ENCODE results near the gene STX10. TPM values are rescaled to one million over a fixed set of nuclear protein-coding genes. Genes with fewer than 3 reads are reported as not detected.
A peak's percentile ranks its signal among the peaks of the same experiment; 100 is the strongest.
"Not testable (repeated sequence)": the region's sequence is repeated elsewhere in the genome, so short reads cannot be mapped to it uniquely, and the experiment has no call there.

The STX10 gene, protein sequence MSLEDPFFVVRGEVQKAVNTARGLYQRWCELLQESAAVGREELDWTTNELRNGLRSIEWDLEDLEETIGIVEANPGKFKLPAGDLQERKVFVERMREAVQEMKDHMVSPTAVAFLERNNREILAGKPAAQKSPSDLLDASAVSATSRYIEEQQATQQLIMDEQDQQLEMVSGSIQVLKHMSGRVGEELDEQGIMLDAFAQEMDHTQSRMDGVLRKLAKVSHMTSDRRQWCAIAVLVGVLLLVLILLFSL
- 66.2 and 73.5 TPM in 2 replicates for total RNA-seq

DNA sequence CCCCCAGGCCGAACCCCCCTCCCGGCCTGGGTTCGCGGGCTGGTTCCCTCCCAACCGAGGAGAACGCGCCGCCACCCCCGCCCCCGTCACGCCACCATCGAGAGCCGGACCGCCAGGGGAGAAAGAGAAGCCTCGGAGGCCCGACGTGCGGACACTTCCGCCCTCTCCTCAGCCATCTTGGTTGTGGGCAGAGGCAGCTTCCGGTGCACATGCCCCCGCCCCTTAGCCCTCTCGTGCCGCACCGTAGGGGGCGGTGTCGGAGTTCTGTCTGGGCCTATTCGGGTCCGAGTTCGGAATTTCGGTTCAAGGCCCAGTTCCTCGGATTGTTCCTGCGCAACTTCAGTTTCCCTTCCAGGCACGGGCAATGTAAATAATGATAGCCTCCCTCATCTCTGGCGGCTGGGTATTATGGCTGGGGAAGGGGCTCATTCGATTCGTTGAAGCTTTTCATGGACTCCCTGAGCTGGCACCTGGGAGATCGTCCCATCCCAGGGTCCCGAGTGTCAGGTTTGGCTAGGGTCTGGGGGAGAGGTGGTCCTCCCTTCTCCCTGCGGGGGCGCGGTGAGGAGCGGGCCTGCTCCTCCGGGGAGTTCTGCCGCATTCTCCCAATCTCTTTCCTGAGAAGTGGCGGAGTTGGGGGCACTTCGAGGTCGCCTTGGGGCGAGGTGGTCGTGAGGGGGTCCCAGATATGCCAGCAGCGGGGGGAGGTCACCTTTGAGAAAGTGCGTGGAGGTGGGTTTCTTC lies at the start of gene STX10, which contains the start of gene IER2:
Gene STX10, minus strand, starts transcription at position 189 of the 744 bp plus-strand sequence. CDS start 202 bp downstream, outside the sequence.
Gene IER2, plus strand, starts transcription at position 225 of the 744 bp plus-strand sequence. CDS start 2,776 bp downstream, outside the sequence.
- intact Hi-C loops (cut with micrococcal nuclease) = loop anchor here (1.0 to 5.0 kb wide), 5 partner anchors 18 to 930 kb away; partner anchors contain the start of genes LYL1 and NACC1
- peaks cover 2% of the 10 kb centered on the region for H3K27me3 Mint-ChIP-seq
- peaks cover 3% of the 10 kb centered on the region for H3K9me3 Mint-ChIP-seq
- peak within 1 kb of the TSS; percentile 100 for H3K4me3 Mint-ChIP-seq
- H3K4me1 Mint-ChIP-seq = peaks cover 30% of the 10 kb centered on the region
- peaks cover 38% of the 10 kb centered on the region for H3K36me3 Mint-ChIP-seq (ENCODE audit: low read depth)
- H3K27ac Mint-ChIP-seq = peak within 1 kb of the TSS; percentile 100
- DNase-seq = peak; percentile 98

DNA sequence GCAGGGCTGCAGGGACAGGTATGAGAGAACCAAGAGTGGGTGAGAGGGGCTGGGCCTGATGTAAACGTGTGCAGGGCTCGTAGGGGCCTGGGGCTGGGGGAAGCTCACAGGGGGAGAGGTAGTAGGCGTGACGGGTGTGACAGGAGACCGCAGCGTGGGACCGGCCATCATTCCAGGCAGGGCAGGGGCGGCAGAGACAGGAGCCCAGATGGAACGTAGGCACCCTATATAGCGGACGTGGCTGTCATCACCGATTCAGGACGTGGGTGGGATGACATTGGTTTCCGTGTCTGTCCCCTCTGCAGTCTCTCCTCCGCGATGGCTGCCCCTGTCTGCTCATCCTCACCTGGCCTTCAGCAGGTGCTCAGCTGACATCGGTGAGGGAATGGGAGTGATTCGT lies 48.5 kb upstream of the STX10 start:
- no peak overlapping the region for H3K4me3 Mint-ChIP-seq
- intact Hi-C loops (cut with micrococcal nuclease) = loop anchor here (10.0 kb wide), 1 partner anchor 386 kb away; no protein-coding TSS in a partner anchor
- no peak for DNase-seq
- no peaks in the 10 kb centered on the region for H3K27me3 Mint-ChIP-seq
- no peaks in the 10 kb centered on the region for H3K9me3 Mint-ChIP-seq
- H3K27ac Mint-ChIP-seq = no peak overlapping the region
- no peaks in the 10 kb centered on the region for H3K36me3 Mint-ChIP-seq (ENCODE audit: low read depth)
- peaks cover 11% of the 10 kb centered on the region for H3K4me1 Mint-ChIP-seq

- Mint-ChIP-seq H3K4me1 (peaks cover 20% of the 10 kb centered on the region), H3K4me3 (no peak overlapping the region), H3K27me3 (no peaks in the 10 kb centered on the region), H3K36me3 (ENCODE audit: low read depth) (no peaks in the 10 kb centered on the region), H3K27ac (no peak overlapping the region), H3K9me3 (no peaks in the 10 kb centered on the region)
- intact Hi-C loops (cut with micrococcal nuclease) = loop anchor here (1.0 to 10.0 kb wide), 5 partner anchors 13 to 389 kb away; no protein-coding TSS in a partner anchor
- DNase-seq = peak; percentile 85
Observed at GRCh38 chr19:13195678-13196077, 45.5 kb upstream of the STX10 start.

GRCh38 chr19:13190781-13191540 lies 40.8 kb upstream of the STX10 start:
- DNase-seq = no peak
- H3K4me1 Mint-ChIP-seq = peaks cover 32% of the 10 kb centered on the region
- no peaks in the 10 kb centered on the region for H3K36me3 Mint-ChIP-seq (ENCODE audit: low read depth)
- H3K4me3 Mint-ChIP-seq = no peak overlapping the region
- H3K9me3 Mint-ChIP-seq = no peaks in the 10 kb centered on the region
- intact Hi-C loops (cut with micrococcal nuclease) = loop anchor here (10.0 kb wide), 1 partner anchor 394 kb away; no protein-coding TSS in a partner anchor
- peak overlapping the region; percentile 66 for H3K27ac Mint-ChIP-seq
- H3K27me3 Mint-ChIP-seq = no peaks in the 10 kb centered on the region

- intact Hi-C loops (cut with micrococcal nuclease) = no loop called here
- Mint-ChIP-seq H3K4me3 (no peak overlapping the region), H3K9me3 (no peaks in the 10 kb centered on the region), H3K27me3 (no peaks in the 10 kb centered on the region), H3K4me1 (peaks cover 26% of the 10 kb centered on the region), H3K36me3 (ENCODE audit: low read depth) (no peaks in the 10 kb centered on the region), H3K27ac (peak overlapping the region; percentile 11)
- DNase-seq = no peak
Observed at GRCh38 chr19:13189600-13189999, 39.4 kb upstream of the STX10 start.

- Mint-ChIP-seq H3K9me3 (no peaks in the 10 kb centered on the region), H3K27ac (peak overlapping the region; percentile 57), H3K4me1 (peaks cover 21% of the 10 kb centered on the region), H3K4me3 (peak overlapping the region; percentile 9), H3K27me3 (no peaks in the 10 kb centered on the region), H3K36me3 (ENCODE audit: low read depth) (no peaks in the 10 kb centered on the region)
- intact Hi-C loops (cut with micrococcal nuclease) = no loop called here
- DNase-seq = no peak
Observed at GRCh38 chr19:13187419-13187818, 37.2 kb upstream of the STX10 start.

DNA sequence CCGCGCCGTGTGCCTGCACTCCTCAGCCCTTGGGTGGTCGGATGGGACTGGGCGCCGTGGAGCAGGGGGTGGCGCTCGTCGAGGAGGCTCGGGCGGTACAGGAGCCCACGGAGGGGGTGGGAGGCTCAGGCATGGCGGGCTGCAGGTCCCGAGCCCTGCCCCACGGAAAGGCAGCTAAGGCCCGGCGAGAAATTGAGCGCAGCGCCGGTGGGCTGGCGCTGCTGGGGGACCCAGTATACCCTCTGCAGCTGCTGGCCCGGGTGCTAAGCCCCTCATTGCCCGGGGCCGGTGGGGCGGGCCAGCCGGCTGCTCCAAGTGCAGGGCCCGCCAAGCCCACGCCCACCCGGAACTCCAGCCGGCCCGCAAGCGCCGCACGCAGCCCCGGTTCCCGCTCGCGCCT lies 36.5 kb upstream of the STX10 start:
- H3K4me3 Mint-ChIP-seq; H3K9me3 Mint-ChIP-seq; H3K36me3 Mint-ChIP-seq (ENCODE audit: low read depth); intact Hi-C loops (cut with micrococcal nuclease); H3K27ac Mint-ChIP-seq; H3K27me3 Mint-ChIP-seq; DNase-seq: not testable (repeated sequence)
- peaks cover 27% of the 10 kb centered on the region for H3K4me1 Mint-ChIP-seq

- H3K9me3 Mint-ChIP-seq; H3K27ac Mint-ChIP-seq; H3K27me3 Mint-ChIP-seq; intact Hi-C loops (cut with micrococcal nuclease); DNase-seq; H3K4me3 Mint-ChIP-seq; H3K36me3 Mint-ChIP-seq (ENCODE audit: low read depth): not testable (repeated sequence)
- H3K4me1 Mint-ChIP-seq = peaks cover 21% of the 10 kb centered on the region
Observed at GRCh38 chr19:13185763-13186657, 35.8 kb upstream of the STX10 start.

DNA sequence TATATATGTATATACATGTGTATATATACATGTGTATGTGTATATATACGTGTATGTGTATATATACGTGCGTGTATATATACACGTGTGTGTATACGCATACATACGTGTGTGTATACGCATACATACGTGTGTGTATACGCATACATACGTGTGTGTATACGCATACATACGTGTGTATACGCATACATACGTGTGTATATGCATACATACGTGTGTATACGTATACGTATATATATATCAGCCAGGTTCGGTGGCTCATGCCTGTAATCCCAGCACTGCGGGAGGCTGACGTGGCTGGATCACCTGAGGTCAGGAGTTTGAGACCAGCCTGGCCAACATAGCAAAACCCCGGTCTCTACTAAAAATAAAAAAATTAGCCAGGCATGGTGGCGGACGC lies 34.8 kb upstream of the STX10 start:
- H3K9me3 Mint-ChIP-seq = not testable (repeated sequence)

GRCh38 chr19:13181747-13182388 lies 31.7 kb upstream of the STX10 start:
- no peaks in the 10 kb centered on the region for H3K27me3 Mint-ChIP-seq
- no peak for DNase-seq
- no peaks in the 10 kb centered on the region for H3K36me3 Mint-ChIP-seq (ENCODE audit: low read depth)
- peak overlapping the region; percentile 39 for H3K4me3 Mint-ChIP-seq
- H3K9me3 Mint-ChIP-seq = no peaks in the 10 kb centered on the region
- intact Hi-C loops (cut with micrococcal nuclease) = no loop called here
- peaks cover 19% of the 10 kb centered on the region for H3K4me1 Mint-ChIP-seq
- H3K27ac Mint-ChIP-seq = peak overlapping the region; percentile 73

More for the DNA sequence above, 34.8 kb upstream of the STX10 start:
- intact Hi-C loops (cut with micrococcal nuclease); H3K27ac Mint-ChIP-seq; H3K4me3 Mint-ChIP-seq; H3K27me3 Mint-ChIP-seq; DNase-seq; H3K36me3 Mint-ChIP-seq (ENCODE audit: low read depth): not testable (repeated sequence)
- peaks cover 29% of the 10 kb centered on the region for H3K4me1 Mint-ChIP-seq

GRCh38 chr19:13178291-13178690 lies 28.1 kb upstream of the STX10 start:
- H3K4me3 Mint-ChIP-seq; intact Hi-C loops (cut with micrococcal nuclease); H3K27ac Mint-ChIP-seq; H3K36me3 Mint-ChIP-seq (ENCODE audit: low read depth); H3K27me3 Mint-ChIP-seq; DNase-seq; H3K9me3 Mint-ChIP-seq: not testable (repeated sequence)
- H3K4me1 Mint-ChIP-seq = peaks cover 18% of the 10 kb centered on the region

- H3K9me3 Mint-ChIP-seq; H3K36me3 Mint-ChIP-seq (ENCODE audit: low read depth); intact Hi-C loops (cut with micrococcal nuclease); DNase-seq; H3K27ac Mint-ChIP-seq; H3K27me3 Mint-ChIP-seq; H3K4me3 Mint-ChIP-seq: not testable (repeated sequence)
- H3K4me1 Mint-ChIP-seq = peaks cover 25% of the 10 kb centered on the region
Observed at GRCh38 chr19:13177584-13177983, 27.4 kb upstream of the STX10 start.

Data from activated CD4-positive, alpha-beta T cell treated with anti-CD3 and anti-CD28 coated beads, Interleukin-2, amount 10 ng/mL, durations not matched to agents 24 days and 14 days (primary cell).